GM12892 (cell line): Measurements from ENCODE around the gene GMEB2.

Experiments
- POLR2A ChIP-seq: IDR thresholded peaks from 2 replicates; pipeline ENCODE4 v1.6.1; 2011; ENCODE audit warnings: low read depth, low read length, control low read depth
- TAF1 ChIP-seq: IDR thresholded peaks from 2 replicates; pipeline ENCODE4 v1.6.1; 2011; ENCODE audit warnings: low read depth, mild to moderate bottlenecking, control low read depth, low read length, borderline replicate concordance

- TF ChIP-seq POLR2A: no peak
- TF ChIP-seq TAF1: no peak
Measured at GRCh38 chr20:63556873-63557478, 69.9 kb downstream of the GMEB2 start.
